Mucosa of gallbladder (tissue), 1 donor: ENCODE measurements around the gene URI1. TPM values are rescaled to one million over a fixed set of nuclear protein-coding genes. Genes with fewer than 3 reads are reported as not detected.
"Not testable (repeated sequence)": the region's sequence is repeated elsewhere in the genome, so short reads cannot be mapped to it uniquely, and the experiment has no call there.

ENCODE experiments used
- DNase-seq: peaks from one replicate; pipeline ENCODE4 v3.0.0-alpha.2; 2020; ENCODE audit warnings: low spot score
- total RNA-seq: library from RNA; stranded (reverse); gene quantifications from one replicate; pipeline ENCODE4 v1.2.1, GENCODE V29; 2021
- donor health status: DM: no; HTN: no; CAD: no.

Gene URI1
- total RNA-seq, 1 donor from 2014 or later, result 42.5 TPM

- DNase-seq, result no peak
These were observed 82.1 kb downstream of the URI1 start for GRCh38 chr19:30024091-30024490.

GRCh38 chr19:30026933-30027332, 84.9 kb downstream of the URI1 start:
- DNase-seq, result no peak

GRCh38 chr19:30028118-30028991, 86.3 kb downstream of the URI1 start:
- DNase-seq, result no peak

- no peak for DNase-seq
These were observed 86.9 kb downstream of the URI1 start for GRCh38 chr19:30028992-30029343.

GRCh38 chr19:30029721-30030510, 87.9 kb downstream of the URI1 start:
- no peak for DNase-seq

- no peak for DNase-seq
These were observed 92.3 kb downstream of the URI1 start for GRCh38 chr19:30034321-30034720.

- DNase-seq, result no peak
These were observed 94.4 kb downstream of the URI1 start for GRCh38 chr19:30036154-30037129.

- no peak for DNase-seq
These were observed 95.8 kb downstream of the URI1 start for GRCh38 chr19:30037835-30038234.

GRCh38 chr19:30041931-30042330, 99.9 kb downstream of the URI1 start:
- DNase-seq, result not testable (repeated sequence)

GRCh38 chr19:30043008-30043407, 101.0 kb downstream of the URI1 start:
- DNase-seq, result not testable (repeated sequence)

- DNase-seq, result no peak
These were observed 102.5 kb downstream of the URI1 start for GRCh38 chr19:30044273-30045248.

- no peak for DNase-seq
These were observed 104.5 kb downstream of the URI1 start for GRCh38 chr19:30046522-30046921.

- DNase-seq, result no peak
These were observed 105.4 kb downstream of the URI1 start for GRCh38 chr19:30047432-30047831.

GRCh38 chr19:30049226-30049625, 107.2 kb downstream of the URI1 start:
- DNase-seq, result no peak

GRCh38 chr19:30049846-30050667, 108.0 kb downstream of the URI1 start:
- DNase-seq, result no peak

- DNase-seq, result no peak
These were observed 110.4 kb downstream of the URI1 start for GRCh38 chr19:30052122-30053075.

- DNase-seq, result no peak
These were observed 111.5 kb downstream of the URI1 start for GRCh38 chr19:30053558-30053957.

GRCh38 chr19:30054210-30054609, 112.2 kb downstream of the URI1 start:
- DNase-seq, result no peak
